HepG2 (cell line): ENCODE results near the gene FOXD4L1. TPM values are rescaled to one million over a fixed set of nuclear protein-coding genes. Genes with fewer than 3 reads are reported as not detected.
A peak's percentile ranks its signal among the peaks of the same experiment; 100 is the strongest.
"Not testable (repeated sequence)": the region's sequence is repeated elsewhere in the genome, so short reads cannot be mapped to it uniquely, and the experiment has no call there.

ENCODE experiments used
- ATAC-seq: fragments of 200-7000 bp; cut with Tn5 transposase; 3 replicates; pipeline ENCODE4 v1.9.1; 2020; ENCODE audit warnings: mild to moderate bottlenecking, moderate library complexity
- BruUV-seq: library from RNA; stranded (reverse); fragments of 400-500 nt; replicated peaks from 2 replicates; lab custom pipeline; 2021; lab: Mats Ljungman, UMichigan
- CTCF ChIA-PET: fragments of 300-600 bp; formaldehyde crosslinking; extraction: SDS; loops from one replicate; lab custom pipeline; 2021; ENCODE audit warnings: low total read pairs, inconsistent platforms, low intra/inter-chr PET ratio; lab: Yijun Ruan, JAX
- POLR2A ChIA-PET: fragments of 350-600 bp; sonication (Branson Sonifier 250); formaldehyde crosslinking; loops from one replicate; lab custom pipeline; 2020; ENCODE audit warnings: antibody characterized with exemption, inconsistent platforms; lab: Yijun Ruan, JAX
- DNase-seq: peaks from one replicate; pipeline ENCODE4 v3.0.0-alpha.2; 2015; ENCODE audit warnings: low spot score
- FAIRE-seq: peaks from 3 replicates; lab custom pipeline; 2011; peaks lifted over from hg19 to GRCh38; lab: Jason Lieb, UNC
- H2AFZ ChIP-seq: one replicate; pipeline ENCODE4 v1.6.1; 2011; ENCODE audit warnings: low read length, inconsistent platforms
- H3K27ac ChIP-seq: fragments of 300-600 bp; 3 replicates; pipeline ENCODE4 v1.8.0; 2011; ENCODE audit warnings: mixed run types, mild to moderate bottlenecking, mixed read lengths, low read length, inconsistent platforms; ENCODE audit not compliant: insufficient read depth; ENCODE audit errors: extremely low read length
- H3K27me3 ChIP-seq, 2 experiments: fragments of 200-600 bp in 1 of 2; 2 replicates in 1 of 2; 3 replicates in 1 of 2; pipeline versions ENCODE4 v1.6.0 to v1.8.0; 2011; ENCODE audit warnings: low read length in 2 of 2, mild to moderate bottlenecking in 2 of 2, moderate library complexity in 2 of 2, inconsistent platforms in 1 of 2; ENCODE audit not compliant: insufficient read depth in 2 of 2, control insufficient read depth in 1 of 2
- H3K36me3 ChIP-seq, 2 experiments: fragments of 200-600 bp in 1 of 2; replicated peaks in 1 of 2; 2 replicates in 1 of 2; 3 replicates in 1 of 2; pipeline versions ENCODE4 v1.5.1 to v1.8.0; 2011; ENCODE audit warnings: low read length in 2 of 2, inconsistent platforms in 1 of 2; ENCODE audit not compliant: insufficient read depth in 2 of 2, control insufficient read depth in 1 of 2
- H3K4me1 ChIP-seq: 2 replicates; pipeline ENCODE4 v1.5.1; 2012; ENCODE audit warnings: low read length, inconsistent platforms; ENCODE audit not compliant: insufficient read depth
- H3K4me2 ChIP-seq: 2 replicates; pipeline ENCODE4 v1.6.0; 2011; ENCODE audit warnings: low read depth, low read length, inconsistent platforms
- H3K4me3 ChIP-seq, 3 experiments: fragments of 200-600 bp in 1 of 3; sonication (generic), shearing (Covaris generic) in 1 of 3; replicated peaks in 1 of 3; 2 replicates each; pipeline ENCODE4 v1.5.1; 2011 to 2016; ENCODE audit warnings: low read length in 3 of 3, inconsistent platforms in 2 of 3, low read depth in 2 of 3, mild to moderate bottlenecking in 2 of 3, control low read depth in 1 of 3, mixed read lengths in 1 of 3; ENCODE audit not compliant: insufficient read depth in 1 of 3
- H3K79me2 ChIP-seq: one replicate; pipeline ENCODE4 v1.6.1; 2011; ENCODE audit warnings: low read length, inconsistent platforms; ENCODE audit not compliant: insufficient read depth
- H3K9ac ChIP-seq: 2 replicates; pipeline ENCODE4 v1.6.0; 2011; ENCODE audit warnings: mild to moderate bottlenecking, low read depth, low read length, inconsistent platforms; ENCODE audit not compliant: insufficient read depth
- H3K9me3 ChIP-seq: 2 replicates; pipeline ENCODE4 v1.5.1; 2012; ENCODE audit warnings: mild to moderate bottlenecking, low read length
- H4K20me1 ChIP-seq: 2 replicates; pipeline ENCODE4 v1.6.0; 2011; ENCODE audit warnings: inconsistent platforms, mild to moderate bottlenecking, low read length, moderate library complexity; ENCODE audit not compliant: insufficient read depth
- FOXA1 ChIP-seq, 2 experiments: fragments of 450-650 bp in 1 of 2; sonication (generic) in 1 of 2; formaldehyde crosslinking in 1 of 2; IDR thresholded peaks; 2 replicates each; pipeline versions ENCODE4 v1.4.0 to v1.6.1; 2016 to 2020; ENCODE audit warnings: missing genetic modification reagents in 1 of 2
- WGBS: methylation state at CpG from one replicate; pipeline ENCODE4 v1.1.6; 2017; ENCODE audit warnings: low lambda C conversion rate; 5-methylcytosine and 5-hydroxymethylcytosine counted together
- in situ Hi-C: cut with HindIII; loops from 2 replicates; pipeline ENCODE4 v1.10.0; 2017; ENCODE audit warnings: low pct_unique_long_range_greater_than_20kb; ENCODE audit not compliant: extremely low pct_ligation_motif_present
- intact Hi-C: fragments of 100-400 bp; cut with micrococcal nuclease; formaldehyde crosslinking; loops from one replicate; pipeline ENCODE4 v1.10.0; 2022; ENCODE audit not compliant: unreplicated experiment
- polyA plus RNA-seq, 8 experiments: library from polyadenylated mRNA; depleted of rRNA in 3 of 8; stranded (reverse) in 7 of 8; unstranded in 1 of 8; fragments of >200 nt; fragmentation: Illumina TruSeq in 4 of 8; extraction: Trizol in 4 of 8; gene quantifications; 2 replicates each; pipeline versions ENCODE4 v1.2.1 to v1.2.3, GENCODE V29; 2011 to 2016; ENCODE audit warnings: low read depth in 4 of 8, missing spikeins in 1 of 8, mixed read lengths in 1 of 8; ENCODE audit not compliant: insufficient read depth in 1 of 8
- total RNA-seq, 5 experiments: library from RNA; depleted of rRNA; stranded (reverse); fragments of >200 nt; fragmentation: Illumina TruSeq; extraction: Trizol; gene quantifications; 2 replicates each; pipeline ENCODE4 v1.2.3, GENCODE V29; 2016; ENCODE audit warnings: low read depth in 1 of 5

Gene FOXD4L1
- total and polyA plus RNA-seq, 2 of the 13 experiments (the other 11 are each of a cell fraction or from before 2014, with no cell fraction given), result 0.18 to 0.29 TPM

DNA sequence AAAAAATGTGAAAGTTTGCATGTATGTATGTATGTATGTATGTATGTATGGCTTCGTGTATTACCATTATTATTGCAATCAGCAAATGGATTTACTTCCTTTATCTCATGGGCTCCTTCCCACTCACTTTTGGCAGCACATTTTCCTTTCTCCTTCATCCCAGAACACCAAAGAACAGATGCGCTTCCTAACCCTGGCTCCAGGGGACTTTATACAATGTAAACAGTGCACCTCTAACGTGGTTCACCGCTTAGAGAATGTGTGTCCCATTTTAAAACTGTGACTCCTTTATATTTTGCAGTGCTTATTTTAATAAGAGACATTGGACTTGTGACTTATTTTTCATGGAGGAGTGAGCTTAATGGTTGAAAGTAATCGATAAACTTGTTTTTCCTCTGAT lies 29.7 kb downstream of the FOXD4L1 start:
- H2AFZ ChIP-seq; intact Hi-C loops; BruUV-seq; H3K9ac ChIP-seq; H3K79me2 ChIP-seq; H4K20me1 ChIP-seq; in situ Hi-C loops; TF ChIP-seq FOXA1 (IDR thresholded peaks at IDR 0.05): not testable (repeated sequence)
- peak; percentile 23; the same call in 1 of the 2 replicates for TF ChIP-seq FOXA1 (CRISPR knock-in tag; IDR thresholded peaks at IDR 0.05)
- TF ChIP-seq, all 625 proteins: peak for 1; not testable (repeated sequence) for 624
- H3K4me2 ChIP-seq, FAIRE-seq, DNase-seq, H3K4me3 ChIP-seq, POLR2A ChIA-PET, H3K36me3 ChIP-seq, H3K27ac ChIP-seq, H3K4me1 ChIP-seq, H3K27me3 ChIP-seq, H3K9me3 ChIP-seq: not testable (repeated sequence)
- 12% methylated on average over 5 of the region's 5 CpGs for WGBS
- peak; percentile 85 for ATAC-seq
- CTCF ChIA-PET, result interaction anchor here (0.6 to 1.4 kb wide), 2 partner anchors 74 to 76 kb away, joined by 3 to 10 read pairs; no protein-coding TSS in a partner anchor

GRCh38 chr2:113528904-113529303 lies 30.4 kb downstream of the FOXD4L1 start:
- CTCF ChIA-PET, result interaction anchor here (1.4 kb wide), 1 partner anchor 75 kb away, joined by 10 read pairs; no protein-coding TSS in a partner anchor
- H3K79me2 ChIP-seq, H3K36me3 ChIP-seq, H3K4me3 ChIP-seq, H3K9me3 ChIP-seq, DNase-seq, H3K4me2 ChIP-seq, H3K9ac ChIP-seq, H2AFZ ChIP-seq, H4K20me1 ChIP-seq, H3K4me1 ChIP-seq, POLR2A ChIA-PET, BruUV-seq, FAIRE-seq, in situ Hi-C loops, intact Hi-C loops, ATAC-seq, H3K27me3 ChIP-seq, H3K27ac ChIP-seq: not testable (repeated sequence)
- WGBS, result 33% methylated on average over 3 of the region's 3 CpGs

DNA sequence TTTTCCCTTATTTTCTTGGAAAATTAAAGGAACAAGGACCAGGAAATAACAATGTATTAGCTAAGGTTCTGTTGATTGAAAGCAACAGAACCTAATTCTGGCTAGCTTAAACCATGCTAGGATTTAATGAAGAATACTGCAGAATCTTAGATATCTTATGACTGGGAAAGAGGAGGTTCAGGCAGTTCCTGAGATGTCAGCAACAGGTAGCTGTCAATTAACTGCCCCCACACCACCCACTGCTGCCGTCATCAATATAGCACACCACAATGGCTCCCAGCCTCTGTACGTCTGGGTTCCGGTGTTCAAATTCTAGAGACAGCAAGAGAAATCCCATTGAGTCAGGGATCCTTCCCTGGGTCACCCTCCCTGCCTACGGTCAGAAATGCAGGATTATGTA lies 34.5 kb downstream of the FOXD4L1 start:
- H3K79me2 ChIP-seq, CTCF ChIA-PET: not testable (repeated sequence)

GRCh38 chr2:113536573-113536972 lies 38.1 kb downstream of the FOXD4L1 start:
- WGBS, result 9% methylated on average over 5 of the region's 6 CpGs
- H3K9ac ChIP-seq, H4K20me1 ChIP-seq, H2AFZ ChIP-seq, DNase-seq, H3K4me3 ChIP-seq, H3K4me1 ChIP-seq, H3K36me3 ChIP-seq, H3K27ac ChIP-seq, H3K9me3 ChIP-seq, FAIRE-seq, H3K27me3 ChIP-seq, POLR2A ChIA-PET, in situ Hi-C loops, BruUV-seq, ATAC-seq, H3K79me2 ChIP-seq, CTCF ChIA-PET, intact Hi-C loops, H3K4me2 ChIP-seq: not testable (repeated sequence)

More for the DNA sequence above, 34.5 kb downstream of the FOXD4L1 start:
- H3K9me3 ChIP-seq, H3K4me3 ChIP-seq, BruUV-seq, H3K27me3 ChIP-seq, POLR2A ChIA-PET, ATAC-seq, H3K27ac ChIP-seq, intact Hi-C loops, DNase-seq, H3K36me3 ChIP-seq, in situ Hi-C loops, H4K20me1 ChIP-seq, H3K4me2 ChIP-seq, H3K4me1 ChIP-seq, H3K9ac ChIP-seq, FAIRE-seq, H2AFZ ChIP-seq: not testable (repeated sequence)
- WGBS, result 33% methylated on average over 1 of the region's 4 CpGs
